ENCODE measurements around the gene TMEM8B.
"Not testable (repeated sequence)": the region's sequence is repeated elsewhere in the genome, so short reads cannot be mapped to it uniquely, and the experiment has no call there.

The TMEM8B gene

GRCh38 chr9:35864695-35865255 is 35.7 kb downstream of the TMEM8B start:
- no peak for ATAC-seq

GRCh38 chr9:35867538-35867937 is 38.5 kb downstream of the TMEM8B start:
- ATAC-seq = no peak

- ATAC-seq = no peak
These were observed 39.9 kb downstream of the TMEM8B start for GRCh38 chr9:35868933-35869332.

- ATAC-seq = no peak
These were observed 40.7 kb downstream of the TMEM8B start for GRCh38 chr9:35869621-35870216.

- no peak for ATAC-seq
These were observed 41.4 kb downstream of the TMEM8B start, which contains the start of gene OR13J1 for GRCh38 chr9:35870351-35870923. OR13J1 (minus strand) TSS chr9:35870401; CDS start chr9:35870401, 0 bp downstream.

GRCh38 chr9:35871545-35871944 is 42.5 kb downstream of the TMEM8B start:
- no peak for ATAC-seq

- no peak for ATAC-seq
These were observed 43.5 kb downstream of the TMEM8B start for GRCh38 chr9:35872505-35872904.

GRCh38 chr9:35882263-35882848 is 53.3 kb downstream of the TMEM8B start:
- peak in 1 of 2 donors; percentile 62 for ATAC-seq

GRCh38 chr9:35882996-35883395 is 54.0 kb downstream of the TMEM8B start:
- no peak for ATAC-seq

DNA sequence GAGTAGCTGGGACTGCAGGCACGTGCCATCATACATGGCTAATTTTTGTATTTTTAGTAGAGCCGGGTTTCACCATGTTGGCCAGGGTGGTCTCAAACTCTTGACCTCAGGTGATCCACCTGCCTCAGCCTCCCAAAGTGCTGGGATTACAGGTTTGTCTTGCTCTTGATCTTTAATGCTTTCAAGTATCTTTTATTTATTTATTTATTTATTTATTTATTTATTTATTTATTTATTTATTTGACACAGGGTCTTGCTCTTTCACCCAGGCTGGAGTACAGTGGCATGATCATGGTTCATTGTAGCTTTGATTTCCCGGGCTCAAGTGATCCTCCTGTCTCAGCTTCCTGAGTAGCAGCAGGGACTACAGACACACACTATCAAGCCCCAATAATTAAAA is 55.9 kb downstream of the TMEM8B start:
- not testable (repeated sequence) for ATAC-seq

GRCh38 chr9:35891646-35892045 is 62.6 kb downstream of the TMEM8B start:
- ATAC-seq = no peak

GRCh38 chr9:35892051-35892450 is 63.0 kb downstream of the TMEM8B start:
- no peak for ATAC-seq

DNA sequence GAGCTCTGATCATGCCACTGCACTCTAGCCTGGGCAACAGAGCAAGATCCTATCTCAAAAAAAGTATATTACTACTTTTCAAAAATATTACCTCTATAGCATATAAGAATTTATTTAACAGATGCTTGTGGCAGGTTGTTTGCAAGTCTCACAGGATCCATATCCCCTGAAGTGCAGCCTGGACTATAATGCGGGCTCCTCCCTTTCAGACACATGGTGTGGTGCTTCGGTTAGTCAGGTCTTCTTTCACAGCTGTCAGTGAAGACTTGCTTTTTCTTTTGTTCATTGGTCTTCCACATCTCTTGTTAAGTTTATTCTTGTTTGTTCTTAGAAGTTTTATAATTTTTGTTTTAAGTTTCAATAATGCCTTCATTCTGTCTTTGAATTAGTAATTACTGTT is 67.5 kb downstream of the TMEM8B start:
- no peak for ATAC-seq

DNA sequence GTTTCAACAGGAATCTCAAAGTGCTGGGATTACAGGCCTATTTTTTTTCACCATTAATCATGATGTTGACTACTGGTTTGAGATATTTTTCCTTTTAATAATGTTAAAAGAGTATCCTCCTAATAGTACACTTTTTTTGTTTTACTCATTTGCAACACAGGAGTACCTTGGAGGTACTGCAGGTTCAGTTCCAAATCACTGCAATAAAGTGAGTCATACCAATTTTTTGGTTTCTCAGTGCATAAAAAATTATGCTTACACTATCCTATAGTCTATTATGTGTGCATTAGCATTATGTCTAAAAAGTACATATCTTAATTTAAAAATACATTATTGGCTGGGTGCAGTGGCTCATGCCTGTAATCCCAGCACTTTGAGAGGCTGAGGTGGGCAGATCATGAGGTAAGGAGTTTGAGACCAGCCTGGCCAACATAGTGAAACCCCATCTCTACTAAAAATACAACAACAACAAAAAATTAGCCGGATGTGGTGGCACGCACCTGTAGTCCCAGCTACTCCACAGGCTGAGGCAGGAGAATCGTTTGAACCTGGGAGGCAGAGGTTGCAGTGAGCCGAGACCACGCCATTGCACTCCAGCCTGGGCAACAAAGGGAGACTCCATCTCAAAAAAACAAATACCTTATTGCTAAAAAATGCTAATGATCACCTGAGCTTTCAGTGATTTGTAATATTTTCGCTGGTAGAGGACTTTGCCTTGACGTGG is 68.5 kb downstream of the TMEM8B start:
- ATAC-seq = not testable (repeated sequence)

DNA sequence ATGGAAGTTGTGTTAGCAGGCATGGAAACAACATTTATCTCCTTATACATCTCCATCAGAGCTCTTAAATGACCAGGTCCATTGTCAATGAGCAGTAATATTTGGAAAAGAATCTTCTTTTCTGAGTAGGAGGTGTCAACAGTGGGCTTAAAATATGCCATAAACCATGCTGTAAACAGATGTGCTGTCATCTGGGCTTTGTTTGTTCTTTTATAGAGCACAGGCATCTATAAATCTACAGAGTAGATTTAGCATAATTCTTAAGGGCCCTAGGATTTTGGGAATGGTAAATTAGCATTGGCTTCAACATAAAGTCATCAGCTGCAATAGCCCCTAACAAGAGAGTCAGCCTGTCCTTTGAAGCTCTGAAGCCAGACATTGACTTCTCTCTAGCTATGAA is 69.3 kb downstream of the TMEM8B start:
- no peak for ATAC-seq

GRCh38 chr9:35899021-35899420 is 70.0 kb downstream of the TMEM8B start:
- ATAC-seq = no peak

DNA sequence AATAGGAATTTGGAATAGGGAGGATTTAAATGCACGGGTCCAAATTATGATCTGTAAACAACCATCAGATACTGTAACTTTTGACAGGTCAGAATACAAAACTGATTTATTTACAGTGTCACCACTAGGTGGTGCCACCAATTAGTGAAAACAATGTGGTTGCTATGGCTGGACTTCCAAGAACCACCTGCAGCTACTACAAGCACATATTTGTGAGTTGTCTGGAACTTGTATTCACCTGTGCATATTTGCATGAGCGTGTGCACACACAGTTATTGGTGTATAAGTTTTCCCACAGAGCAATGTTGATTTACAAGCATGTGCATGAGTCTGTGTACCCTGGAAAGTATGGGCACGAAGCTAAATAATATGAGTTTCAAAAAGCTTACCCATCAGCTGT is 74.0 kb downstream of the TMEM8B start:
- peak; percentile 45 to 48 for ATAC-seq

DNA sequence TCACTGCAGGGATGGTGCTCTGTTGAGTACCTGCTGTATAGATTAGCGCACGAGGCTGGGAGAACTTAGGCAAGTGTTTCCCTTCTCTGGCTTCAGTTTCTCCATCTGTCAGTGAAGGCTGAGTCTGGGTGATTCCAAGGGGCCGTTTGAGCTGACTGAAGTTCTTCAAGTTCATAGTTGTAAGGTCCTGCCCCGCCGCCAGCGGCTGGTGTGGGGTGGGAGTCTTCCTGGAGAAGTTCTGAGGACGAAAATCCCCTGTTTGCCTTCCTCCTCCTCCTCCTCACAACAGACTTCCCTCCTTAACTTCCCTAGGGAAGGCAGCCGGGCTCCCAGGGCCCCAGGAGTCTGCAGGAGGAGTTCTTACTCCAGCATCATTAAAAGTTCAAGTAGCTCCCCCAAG is 75.3 kb downstream of the TMEM8B start:
- no peak for ATAC-seq

- no peak for ATAC-seq
These were observed 76.2 kb downstream of the TMEM8B start for GRCh38 chr9:35905051-35905781.

DNA sequence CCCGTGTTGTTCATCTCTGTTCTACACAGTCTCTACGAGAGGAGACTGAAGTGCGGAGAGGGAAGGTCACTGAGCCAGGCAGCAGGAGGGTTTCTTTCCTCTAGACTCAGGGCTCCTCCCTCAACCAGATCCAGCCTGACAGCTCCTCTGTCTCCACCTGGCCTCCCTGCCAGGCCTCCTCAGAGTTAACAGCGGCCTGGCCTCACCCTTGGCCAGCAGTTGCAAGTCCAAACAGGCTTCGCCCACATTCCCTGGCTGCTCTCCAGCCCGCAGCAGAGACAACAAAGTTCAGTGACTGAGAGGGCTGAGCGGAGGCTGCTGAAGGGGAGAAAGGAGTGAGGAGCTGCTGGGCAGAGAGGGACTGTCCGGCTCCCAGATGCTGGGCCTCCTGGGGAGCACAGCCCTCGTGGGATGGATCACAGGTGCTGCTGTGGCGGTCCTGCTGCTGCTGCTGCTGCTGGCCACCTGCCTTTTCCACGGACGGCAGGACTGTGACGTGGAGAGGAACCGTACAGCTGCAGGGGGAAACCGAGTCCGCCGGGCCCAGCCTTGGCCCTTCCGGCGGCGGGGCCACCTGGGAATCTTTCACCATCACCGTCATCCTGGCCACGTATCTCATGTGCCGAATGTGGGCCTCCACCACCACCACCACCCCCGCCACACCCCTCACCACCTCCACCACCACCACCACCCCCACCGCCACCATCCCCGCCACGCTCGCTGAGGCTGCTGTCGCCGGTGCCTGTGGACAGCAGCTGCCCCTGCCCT is 77.1 kb downstream of the TMEM8B start, which contains the start of gene HRCT1:
Gene HRCT1 (plus strand): TSS at position 291 of the 768 bp plus-strand sequence. CDS start 86 bp downstream, at position 377.
- no peak for ATAC-seq

DNA sequence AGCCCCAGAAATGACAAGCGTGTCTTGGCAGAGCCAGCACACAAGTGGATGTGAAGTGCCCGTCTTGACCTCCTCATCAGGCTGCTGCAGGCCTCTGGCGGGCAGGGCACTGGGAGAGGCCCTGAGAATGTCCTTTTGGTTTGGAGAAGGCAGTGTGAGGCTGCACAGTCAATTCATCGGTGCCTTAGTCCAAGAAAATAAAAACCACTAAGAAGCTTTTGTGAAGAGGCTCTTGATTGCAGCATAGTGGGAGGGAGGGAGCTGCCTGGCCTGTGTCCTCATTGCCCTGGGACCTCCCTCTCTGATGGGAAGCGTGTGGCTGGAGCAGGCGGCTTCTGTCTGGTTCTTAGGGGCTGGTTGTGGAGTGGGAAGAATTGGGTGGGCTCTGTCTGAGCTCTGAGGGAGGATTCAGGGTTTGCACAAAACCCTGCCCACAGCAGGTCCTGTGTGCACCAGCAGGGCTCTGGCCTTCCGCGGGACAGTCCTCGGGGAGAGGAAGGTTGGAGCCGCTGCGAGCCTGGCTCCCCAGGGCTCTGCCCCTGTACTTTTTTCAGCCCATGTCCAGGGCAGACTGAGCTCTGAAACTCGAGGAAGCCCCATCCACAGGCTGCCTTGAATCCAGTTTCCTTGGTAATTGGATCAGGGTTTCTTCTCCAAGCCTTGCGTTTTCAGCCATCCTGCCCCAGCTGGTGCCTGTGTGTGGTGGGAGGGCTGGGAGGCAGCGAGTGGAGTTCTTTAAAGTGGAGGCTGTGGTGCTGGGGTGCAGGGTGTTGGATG is 78.1 kb downstream of the TMEM8B start:
- no peak for ATAC-seq
